Stimulated activated CD4-positive, alpha-beta T cell treated with anti-CD3 and anti-CD28 coated beads, Interleukin-15, amount 100 ng/mL, for 24 hours (primary cell): Measurements from ENCODE around the gene BRI3.
A peak's percentile ranks its signal among the peaks of the same experiment; 100 is the strongest.

Experiments
- DNase-seq: peaks from one replicate; pipeline ENCODE4 v3.0.0-alpha.2; 2020

Gene BRI3

GRCh38 chr7:98280791-98281756, at the start of gene BRI3:
BRI3 (plus strand) TSS chr7:98281686; CDS start chr7:98281796, 110 bp downstream.
- DNase-seq: peak; percentile 91

GRCh38 chr7:98232263-98232585, 49.3 kb upstream of the BRI3 start:
- DNase-seq: no peak

GRCh38 chr7:98232799-98233198, 48.7 kb upstream of the BRI3 start:
- no peak for DNase-seq

- no peak for DNase-seq
Measured at GRCh38 chr7:98233219-98234070, 48.0 kb upstream of the BRI3 start.

- DNase-seq: no peak
Measured at GRCh38 chr7:98234429-98235147, 46.9 kb upstream of the BRI3 start.

- no peak for DNase-seq
Measured at GRCh38 chr7:98235901-98236300, 45.6 kb upstream of the BRI3 start.

- DNase-seq: no peak
Measured at GRCh38 chr7:98236355-98237185, 44.9 kb upstream of the BRI3 start.

GRCh38 chr7:98238076-98238475, 43.4 kb upstream of the BRI3 start:
- DNase-seq: no peak

- no peak for DNase-seq
Measured at GRCh38 chr7:98238976-98239375, 42.5 kb upstream of the BRI3 start.

- DNase-seq: peak; percentile 46
Measured at GRCh38 chr7:98240961-98241673, 40.4 kb upstream of the BRI3 start.

GRCh38 chr7:98241674-98242241, 39.7 kb upstream of the BRI3 start:
- DNase-seq: no peak

- no peak for DNase-seq
Measured at GRCh38 chr7:98242342-98242741, 39.1 kb upstream of the BRI3 start.

GRCh38 chr7:98242934-98243333, 38.6 kb upstream of the BRI3 start:
- DNase-seq: no peak

- no peak for DNase-seq
Measured at GRCh38 chr7:98244871-98245270, 36.6 kb upstream of the BRI3 start.

- DNase-seq: no peak
Measured at GRCh38 chr7:98248156-98248555, 33.3 kb upstream of the BRI3 start.

GRCh38 chr7:98249106-98249505, 32.4 kb upstream of the BRI3 start:
- no peak for DNase-seq

GRCh38 chr7:98250789-98251188, 30.7 kb upstream of the BRI3 start:
- peak; percentile 51 for DNase-seq

- DNase-seq: no peak
Measured at GRCh38 chr7:98251231-98251600, 30.3 kb upstream of the BRI3 start.

GRCh38 chr7:98251601-98252424, 29.7 kb upstream of the BRI3 start, which contains the start of gene TECPR1:
TECPR1 (minus strand) TSS chr7:98252232; CDS start chr7:98246146, 6,086 bp downstream.
- peak; percentile 92 for DNase-seq

GRCh38 chr7:98252425-98253054, 28.9 kb upstream of the BRI3 start:
- no peak for DNase-seq
